HG02885 (cell line): ENCODE results near the gene ARHGAP26.
"Not testable (repeated sequence)": the region's sequence is repeated elsewhere in the genome, so short reads cannot be mapped to it uniquely, and the experiment has no call there.

Source experiments
- ATAC-seq: cut with Tn5 transposase; IDR thresholded peaks from one replicate; pipeline ENCODE4 v1.9.1; 2021; ENCODE audit warnings: mild to moderate bottlenecking; ENCODE audit not compliant: unreplicated experiment, poor library complexity

Gene ARHGAP26

DNA sequence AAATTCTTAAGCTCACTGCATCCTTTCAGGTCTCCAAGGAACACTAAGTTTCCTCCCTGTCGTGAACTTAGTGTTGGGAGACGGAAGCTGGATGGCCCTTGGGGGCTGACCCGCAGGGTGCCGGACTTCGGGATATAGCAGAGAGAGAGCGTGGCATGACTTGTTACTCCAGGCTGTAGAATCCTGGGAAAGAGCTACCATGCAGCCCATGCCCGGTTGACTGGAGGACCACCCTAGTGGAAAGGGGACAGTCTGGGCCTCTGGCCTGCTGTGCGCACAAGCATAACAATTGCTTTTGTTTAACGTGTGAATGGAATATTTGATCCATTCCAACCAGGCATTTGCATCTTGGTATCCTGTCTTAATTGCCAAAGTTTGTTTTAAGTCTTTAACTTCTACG lies 319.9 kb downstream of the ARHGAP26 start:
- not testable (repeated sequence) for ATAC-seq

GRCh38 chr5:143092711-143093451 lies 322.7 kb downstream of the ARHGAP26 start:
- ATAC-seq, result not testable (repeated sequence)

- ATAC-seq, result no peak
These were observed 323.4 kb downstream of the ARHGAP26 start for GRCh38 chr5:143093452-143094086.

DNA sequence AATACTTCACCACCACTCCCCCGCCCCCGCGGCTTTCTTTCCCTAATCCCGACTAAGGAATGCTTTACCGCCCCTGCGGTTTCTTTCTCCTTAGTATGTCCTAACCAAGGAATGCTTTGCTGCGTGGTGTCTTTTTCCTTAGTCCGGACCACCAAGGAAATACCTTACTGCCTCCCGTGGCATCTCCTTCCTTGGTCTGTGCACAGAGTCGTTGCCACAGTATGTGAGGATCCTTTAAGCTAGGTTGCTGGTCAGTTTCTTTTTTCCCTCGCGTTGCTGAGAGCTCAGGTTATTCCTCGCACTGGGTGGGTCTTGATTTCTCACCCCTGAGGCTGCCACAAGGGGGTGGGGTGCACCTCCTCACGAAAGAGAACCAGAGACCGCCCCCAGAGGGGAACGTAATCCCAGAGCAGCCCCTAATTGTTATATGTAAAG lies 323.9 kb downstream of the ARHGAP26 start:
- no peak for ATAC-seq

DNA sequence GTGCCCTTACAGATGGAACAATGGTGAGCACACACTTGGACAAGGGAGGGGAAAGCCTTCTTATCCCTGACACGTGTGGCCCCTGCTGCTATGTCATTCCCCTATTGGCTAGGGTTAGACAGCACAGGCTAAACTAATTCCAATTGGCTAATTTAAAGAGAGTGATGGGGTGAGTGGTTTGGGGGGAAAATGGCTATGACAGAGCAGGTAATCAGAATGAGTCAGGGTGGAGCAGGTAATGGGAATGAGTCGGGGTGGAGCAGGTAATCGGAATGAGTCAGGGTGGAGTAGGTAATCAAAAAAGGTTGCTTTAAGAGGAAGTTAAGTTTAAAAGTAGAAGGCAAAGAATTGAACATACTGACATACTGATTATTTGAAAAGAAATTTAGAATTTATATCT lies 324.4 kb downstream of the ARHGAP26 start:
- ATAC-seq, result not testable (repeated sequence)

DNA sequence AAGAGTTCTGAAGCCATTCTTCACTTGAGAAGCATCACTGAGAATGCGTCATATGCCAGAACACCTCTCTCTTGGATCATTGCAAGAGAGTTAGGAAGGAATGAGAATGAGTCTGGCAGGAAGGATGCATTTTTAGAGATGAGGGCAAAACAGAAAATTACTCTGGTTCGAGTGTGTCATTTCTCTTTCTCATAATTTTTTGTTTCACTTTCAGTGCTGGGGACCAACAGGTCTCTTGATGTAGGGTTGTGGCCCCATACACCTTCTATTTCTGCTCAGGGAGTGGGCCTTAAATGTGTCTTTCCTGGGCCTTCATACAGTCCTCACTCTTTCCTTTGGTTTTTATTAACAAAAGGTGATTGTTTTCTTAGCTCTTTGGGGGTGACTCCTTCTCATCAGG lies 330.9 kb downstream of the ARHGAP26 start:
- peak; percentile 89 for ATAC-seq

DNA sequence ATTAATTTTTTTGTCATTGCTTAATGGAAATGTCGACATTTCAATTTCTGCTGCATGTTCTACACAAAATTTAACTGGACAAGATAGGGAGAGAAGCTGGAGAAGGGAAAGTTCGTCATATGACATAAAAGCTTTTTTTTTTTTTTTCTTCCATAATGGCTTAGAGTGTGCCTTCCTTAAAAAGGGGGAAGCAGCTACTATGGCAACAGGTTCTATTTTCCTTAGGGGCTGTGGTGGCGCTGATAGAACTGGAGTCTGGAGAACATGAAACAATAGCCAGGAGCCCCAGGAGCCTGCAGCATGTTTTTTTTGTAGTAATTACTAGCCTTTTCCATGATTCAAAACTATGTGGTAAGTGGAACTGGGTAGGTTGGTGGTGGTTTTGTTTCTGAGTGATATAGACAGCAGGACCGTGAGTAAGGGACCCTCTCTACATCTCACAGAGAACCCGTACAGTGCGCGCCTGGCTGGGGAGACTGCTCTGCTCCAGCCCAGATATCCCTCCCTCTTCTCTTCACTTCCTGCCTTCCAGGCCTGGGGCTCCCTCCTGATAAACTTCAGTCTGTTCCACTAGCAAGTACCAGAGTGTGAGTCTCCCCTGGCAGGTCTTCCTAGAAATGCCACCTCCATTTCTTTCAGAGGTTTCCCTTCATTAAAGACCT lies 331.7 kb downstream of the ARHGAP26 start:
- no peak for ATAC-seq

- ATAC-seq, result no peak
These were observed 332.2 kb downstream of the ARHGAP26 start for GRCh38 chr5:143102411-143102810.

DNA sequence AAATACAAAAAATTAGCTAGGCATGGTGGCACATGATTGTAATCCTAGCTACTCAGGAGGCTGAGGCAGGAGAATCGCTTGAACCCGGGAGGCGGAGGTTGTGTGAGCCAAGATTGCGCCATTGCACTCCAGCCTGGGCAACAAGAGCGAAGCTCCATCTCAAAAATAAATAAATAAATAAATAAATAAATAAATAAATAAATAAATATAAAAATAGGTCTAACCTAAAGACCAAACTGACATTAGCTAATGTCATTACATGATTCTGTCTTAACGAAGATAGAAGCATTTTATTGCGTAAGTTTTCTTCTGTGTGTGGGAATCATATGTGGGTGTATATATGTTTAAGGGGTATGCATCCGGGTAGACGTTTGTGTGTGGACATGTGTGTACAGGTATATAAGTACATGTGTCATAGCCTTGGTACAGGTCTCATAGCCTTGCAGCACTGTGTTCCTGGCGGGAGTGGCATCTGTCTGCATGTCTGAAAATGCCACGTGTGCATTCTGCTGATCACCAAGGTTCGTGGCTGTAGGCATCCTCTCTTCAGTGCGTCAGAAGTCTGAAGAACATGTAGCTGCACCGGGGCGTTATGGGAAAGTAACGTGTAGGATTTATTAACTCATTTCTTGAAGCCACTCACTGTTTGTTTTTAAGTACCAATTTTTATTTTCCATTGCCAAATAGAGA lies 335.2 kb downstream of the ARHGAP26 start:
- no peak for ATAC-seq

DNA sequence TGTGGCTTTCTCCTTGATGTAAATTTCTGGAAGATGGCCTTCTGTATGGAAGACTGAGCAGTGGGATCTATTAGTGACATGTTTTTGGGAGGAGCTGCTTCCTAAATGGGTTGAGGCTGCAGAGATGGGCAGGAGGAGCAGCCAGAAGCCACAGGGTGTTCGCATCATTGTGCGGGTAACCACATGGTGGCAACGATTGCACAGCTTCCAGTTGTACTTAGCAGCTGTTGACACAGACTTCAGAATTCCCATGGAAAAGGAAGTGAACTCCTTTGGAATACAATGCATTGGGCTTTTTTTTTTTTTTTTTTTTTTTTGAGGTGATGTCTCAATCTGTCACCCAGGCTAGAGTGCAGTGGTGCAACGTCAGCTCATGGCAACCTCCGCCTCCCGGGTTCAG lies 336.0 kb downstream of the ARHGAP26 start:
- no peak for ATAC-seq

GRCh38 chr5:143108498-143109128 lies 338.4 kb downstream of the ARHGAP26 start:
- ATAC-seq, result no peak

GRCh38 chr5:143110591-143110990 lies 340.4 kb downstream of the ARHGAP26 start:
- no peak for ATAC-seq

GRCh38 chr5:143111799-143112198 lies 341.6 kb downstream of the ARHGAP26 start:
- no peak for ATAC-seq

GRCh38 chr5:143113461-143113860 lies 343.3 kb downstream of the ARHGAP26 start:
- no peak for ATAC-seq

- ATAC-seq, result peak; percentile 42
These were observed 344.3 kb downstream of the ARHGAP26 start for GRCh38 chr5:143114481-143114880.

DNA sequence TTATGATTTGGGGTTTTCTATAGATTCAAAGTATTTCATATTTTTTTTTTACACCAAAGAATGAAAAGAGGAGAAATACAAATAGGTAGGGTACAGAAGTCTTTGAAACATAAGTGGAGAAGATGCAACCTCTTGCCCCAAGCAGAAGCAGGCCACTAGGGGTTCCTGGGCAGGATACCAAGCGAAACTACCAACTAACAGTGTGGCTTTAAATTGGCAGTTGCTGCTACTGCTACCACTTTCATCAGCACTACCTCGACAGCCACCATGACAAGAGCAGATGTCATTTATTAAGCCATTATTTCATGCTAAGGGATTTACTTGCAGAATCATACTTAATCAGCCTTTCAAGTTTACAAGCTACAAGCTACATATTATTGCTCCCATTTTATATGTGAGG lies 345.2 kb downstream of the ARHGAP26 start:
- no peak for ATAC-seq

GRCh38 chr5:143116814-143117213 lies 346.6 kb downstream of the ARHGAP26 start:
- ATAC-seq, result no peak

DNA sequence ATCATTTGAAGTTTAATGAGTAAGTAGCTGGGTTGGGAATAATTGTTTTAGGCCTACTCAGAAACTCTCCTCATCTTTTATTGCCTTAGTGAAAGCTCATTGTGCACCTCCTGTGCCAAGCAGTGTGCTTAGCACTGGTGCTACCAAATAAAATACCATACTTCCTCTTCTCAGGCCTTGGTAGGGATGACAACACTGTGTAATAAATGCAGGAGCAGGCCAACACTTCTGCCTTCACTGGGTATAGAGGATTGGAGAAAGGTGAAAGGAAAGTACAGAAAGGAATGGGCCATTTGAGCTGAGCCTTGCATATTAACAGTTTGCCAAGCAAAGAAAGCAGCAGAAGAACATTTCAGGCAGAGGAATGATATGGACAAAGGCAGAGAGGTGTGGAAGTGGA lies 347.6 kb downstream of the ARHGAP26 start:
- ATAC-seq, result no peak

GRCh38 chr5:143118222-143118621 lies 348.0 kb downstream of the ARHGAP26 start:
- ATAC-seq, result no peak

DNA sequence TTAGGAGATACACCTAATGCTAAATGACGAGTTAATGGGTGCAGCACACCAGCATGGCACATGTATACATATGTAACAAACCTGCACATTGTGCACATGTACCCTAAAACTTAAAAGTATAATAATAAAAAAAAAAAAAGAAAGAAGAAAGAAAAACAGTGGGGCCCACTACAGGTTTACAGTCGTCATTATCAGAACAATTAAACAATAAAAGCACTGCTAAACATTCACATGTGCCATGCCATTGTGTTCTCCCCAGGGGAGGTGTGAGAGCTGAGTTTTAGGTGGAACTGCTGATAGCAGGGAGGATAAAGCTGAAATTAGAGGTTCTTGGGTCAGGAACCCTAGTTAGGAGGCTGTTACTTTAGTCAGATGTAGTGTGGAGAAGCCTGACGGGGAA lies 348.6 kb downstream of the ARHGAP26 start:
- peak; percentile 4 for ATAC-seq
